ENCODE data around the gene ITSN2. TPM values are rescaled to one million over a fixed set of nuclear protein-coding genes. Genes with fewer than 3 reads are reported as not detected.

ITSN2 gene
- total RNA-seq, 4 donors from 2014 or later: 107 to 198 (median 116) TPM

GRCh38 chr2:24336811-24337210, 23.5 kb downstream of the ITSN2 start:
- WGBS, 2 donors: 78 to 79% methylated on average over 4 of the region's 4 CpGs
- peak overlapping the region in 2 of 3 donors; percentile 2 to 57 for H3K27ac ChIP-seq
- no peaks in the 10 kb centered on the region for H3K27me3 ChIP-seq
- H3K36me3 ChIP-seq: no peaks in the 10 kb centered on the region
- intact Hi-C loops (cut with DNase I): no loop called here
- DNase-seq: no peak
- TF ChIP-seq, protein P1, sequence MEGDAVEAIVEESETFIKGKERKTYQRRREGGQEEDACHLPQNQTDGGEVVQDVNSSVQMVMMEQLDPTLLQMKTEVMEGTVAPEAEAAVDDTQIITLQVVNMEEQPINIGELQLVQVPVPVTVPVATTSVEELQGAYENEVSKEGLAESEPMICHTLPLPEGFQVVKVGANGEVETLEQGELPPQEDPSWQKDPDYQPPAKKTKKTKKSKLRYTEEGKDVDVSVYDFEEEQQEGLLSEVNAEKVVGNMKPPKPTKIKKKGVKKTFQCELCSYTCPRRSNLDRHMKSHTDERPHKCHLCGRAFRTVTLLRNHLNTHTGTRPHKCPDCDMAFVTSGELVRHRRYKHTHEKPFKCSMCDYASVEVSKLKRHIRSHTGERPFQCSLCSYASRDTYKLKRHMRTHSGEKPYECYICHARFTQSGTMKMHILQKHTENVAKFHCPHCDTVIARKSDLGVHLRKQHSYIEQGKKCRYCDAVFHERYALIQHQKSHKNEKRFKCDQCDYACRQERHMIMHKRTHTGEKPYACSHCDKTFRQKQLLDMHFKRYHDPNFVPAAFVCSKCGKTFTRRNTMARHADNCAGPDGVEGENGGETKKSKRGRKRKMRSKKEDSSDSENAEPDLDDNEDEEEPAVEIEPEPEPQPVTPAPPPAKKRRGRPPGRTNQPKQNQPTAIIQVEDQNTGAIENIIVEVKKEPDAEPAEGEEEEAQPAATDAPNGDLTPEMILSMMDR (IDR thresholded peaks at IDR 0.05): no peak
- H3K4me3 ChIP-seq (replicated peaks in 1 of 3): no peak overlapping the region
- H3K9me3 ChIP-seq: no peaks in the 10 kb centered on the region
- peaks cover 60 to 66% of the 10 kb centered on the region in 2 donors for H3K4me1 ChIP-seq

DNA sequence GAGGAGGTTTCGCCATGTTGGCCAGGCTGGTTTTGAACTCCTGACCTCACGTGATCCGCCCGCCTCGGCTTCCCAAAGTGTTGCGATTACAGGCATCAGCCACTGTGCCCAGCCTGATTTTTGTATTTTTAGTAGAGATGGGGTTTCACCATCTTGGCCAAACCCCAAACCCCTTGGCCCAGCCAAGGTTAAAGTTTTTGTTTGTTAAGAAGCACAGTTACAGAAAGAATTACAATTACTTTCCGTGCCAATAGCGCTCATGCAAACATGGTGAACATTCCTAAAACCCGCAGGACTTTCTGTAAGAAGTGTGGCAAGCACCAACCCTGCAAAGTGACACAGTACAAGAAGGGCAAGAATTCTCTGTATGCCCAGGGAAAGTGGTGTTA, 26.1 kb downstream of the ITSN2 start:
- intact Hi-C loops (cut with DNase I): no loop called here
- no peaks in the 10 kb centered on the region for H3K27me3 ChIP-seq
- H3K9me3 ChIP-seq: no peaks in the 10 kb centered on the region
- TF ChIP-seq POLR2A (IDR thresholded peaks at IDR 0.05): no peak
- TF ChIP-seq, protein P1 (IDR thresholded peaks at IDR 0.05): no peak
- DNase-seq: peak; percentile 74 to 80
- WGBS, 2 donors: 30 to 48% methylated on average over 9 of the region's 9 CpGs
- H3K36me3 ChIP-seq: no peaks in the 10 kb centered on the region
- H3K4me1 ChIP-seq: peaks cover 57 to 74% of the 10 kb centered on the region in 2 donors
- H3K27ac ChIP-seq: peak overlapping the region; percentile 53 to 78 (median 77)
- no peak overlapping the region for H3K4me3 ChIP-seq (replicated peaks in 1 of 3)

- TF ChIP-seq, protein P1 (IDR thresholded peaks at IDR 0.05): no peak
- TF ChIP-seq POLR2A (IDR thresholded peaks at IDR 0.05): no peak
- DNase-seq: no peak
- no peaks in the 10 kb centered on the region for H3K27me3 ChIP-seq
- H3K4me1 ChIP-seq: peaks cover 54 to 72% of the 10 kb centered on the region in 2 donors
- H3K36me3 ChIP-seq: no peaks in the 10 kb centered on the region
- no peak overlapping the region for H3K4me3 ChIP-seq (replicated peaks in 1 of 3)
- peak overlapping the region; percentile 6 to 78 (median 77) for H3K27ac ChIP-seq
- intact Hi-C loops (cut with DNase I): no loop called here
- no peaks in the 10 kb centered on the region for H3K9me3 ChIP-seq
- 71 to 90% methylated on average over 2 of the region's 2 CpGs for WGBS, 2 donors
Observed at GRCh38 chr2:24332791-24333540, 27.4 kb downstream of the ITSN2 start.

- H3K4me3 ChIP-seq (replicated peaks in 1 of 3): no peak overlapping the region
- peaks cover 47 to 70% of the 10 kb centered on the region in 2 donors for H3K4me1 ChIP-seq
- WGBS, 2 donors: 88% methylated on average over 11 of the region's 11 CpGs
- H3K36me3 ChIP-seq: no peaks in the 10 kb centered on the region
- no peak for DNase-seq
- H3K27ac ChIP-seq: peak overlapping the region; percentile 77 to 96 (median 92)
- TF ChIP-seq POLR2A (IDR thresholded peaks at IDR 0.05): no peak
- TF ChIP-seq, protein P1 (IDR thresholded peaks at IDR 0.05): no peak
- H3K9me3 ChIP-seq: no peaks in the 10 kb centered on the region
- H3K27me3 ChIP-seq: no peaks in the 10 kb centered on the region
- intact Hi-C loops (cut with DNase I): no loop called here
Observed at GRCh38 chr2:24330161-24330560, 30.2 kb downstream of the ITSN2 start.

GRCh38 chr2:24329700-24330099, 30.6 kb downstream of the ITSN2 start:
- peak overlapping the region; percentile 77 to 96 (median 92) for H3K27ac ChIP-seq
- DNase-seq: no peak
- no peak for TF ChIP-seq POLR2A (IDR thresholded peaks at IDR 0.05)
- TF ChIP-seq, protein P1 (IDR thresholded peaks at IDR 0.05): no peak
- WGBS, 2 donors: 58 to 66% methylated on average over 2 of the region's 2 CpGs
- intact Hi-C loops (cut with DNase I): no loop called here
- H3K36me3 ChIP-seq: no peaks in the 10 kb centered on the region
- H3K27me3 ChIP-seq: no peaks in the 10 kb centered on the region
- H3K9me3 ChIP-seq: no peaks in the 10 kb centered on the region
- no peak overlapping the region for H3K4me3 ChIP-seq (replicated peaks in 1 of 3)
- peaks cover 47 to 69% of the 10 kb centered on the region in 2 donors for H3K4me1 ChIP-seq
